Transverse colon (tissue), 4 donors: ENCODE data around the gene PLGRKT. TPM values are rescaled to one million over a fixed set of nuclear protein-coding genes. Genes with fewer than 3 reads are reported as not detected.

Experiments
- DNase-seq: peaks from one replicate; pipeline ENCODE4 v3.0.0-alpha.2; 2019
- H3K27ac ChIP-seq, 4 donors: fragments of 200-600 bp; sonication (generic); 2 replicates each; pipeline ENCODE4 v1.5.1; 2016 to 2018; ENCODE audit warnings: inconsistent platforms in 4 of 4
- H3K27me3 ChIP-seq: fragments of 200-600 bp; sonication (generic); 2 replicates; pipeline ENCODE4 v1.5.1; 2017; ENCODE audit warnings: inconsistent platforms
- H3K36me3 ChIP-seq, 4 donors: fragments of 200-600 bp; sonication (generic); 2 replicates each; pipeline ENCODE4 v1.5.1; 2017 to 2019; ENCODE audit warnings: inconsistent platforms in 4 of 4
- H3K4me1 ChIP-seq, 4 donors: fragments of 200-600 bp; sonication (generic); 2 replicates each; pipeline ENCODE4 v1.5.1; 2017 to 2020; ENCODE audit warnings: inconsistent platforms in 4 of 4
- H3K4me3 ChIP-seq, 4 donors: fragments of 200-600 bp; sonication (generic); 1 replicate in 1 of 4; 2 replicates in 3 of 4; pipeline versions ENCODE4 v1.5.1 to v1.6.1; 2017 to 2019; ENCODE audit warnings: inconsistent platforms in 4 of 4
- H3K9me3 ChIP-seq, 2 donors: fragments of 200-600 bp; sonication (generic); 2 replicates each; pipeline ENCODE4 v1.5.1; 2017 to 2019; ENCODE audit warnings: inconsistent platforms in 2 of 2
- EP300 ChIP-seq: sonication (generic); formaldehyde crosslinking; IDR thresholded peaks from one replicate; pipeline ENCODE4 v1.6.1; 2017; ENCODE audit warnings: antibody characterized with exemption, low read depth
- POLR2A ChIP-seq: fragments of 450-650 bp; IDR thresholded peaks from one replicate; pipeline ENCODE4 v1.6.1; 2016; ENCODE audit warnings: antibody characterized with exemption, mild to moderate bottlenecking, moderate library complexity
- POLR2AphosphoS5 ChIP-seq, 3 donors: sonication (generic); formaldehyde crosslinking; IDR thresholded peaks; one replicate each; pipeline ENCODE4 v1.6.1; 2016; ENCODE audit warnings: antibody characterized with exemption in 3 of 3
- WGBS, 2 donors: methylation state at CpG; one replicate each; pipeline ENCODE4 v1.1.5; 2018; ENCODE audit warnings: low coverage in 1 of 2; 5-methylcytosine and 5-hydroxymethylcytosine counted together
- in situ Hi-C, 4 donors: fragments of 200-750 bp; cut with MboI; loops; one replicate each; pipeline versions ENCODE4 v1.15.0 to v1.15.1; 2017; ENCODE audit warnings: low sequenced_read_pairs in 3 of 4, low pct_ligation_motif_present in 1 of 4, low pct_unique_long_range_greater_than_20kb in 1 of 4
- intact Hi-C: fragments of 100-400 bp; cut with DNase I; formaldehyde crosslinking; loops from one replicate; pipeline ENCODE4 v1.15.1; 2023; ENCODE audit warnings: low total_unique reads
- total RNA-seq, 4 donors: library from RNA; depleted of rRNA; stranded (reverse); fragments of >200 nt; gene quantifications; one replicate each; pipeline ENCODE4 v1.1.0, GENCODE V29; 2016
- TF ChIP-seq, protein P1 (sequence below), 5 experiments: fragments of 200-600 bp in 3 of 5; fragments of 450-650 bp in 2 of 5; sonication (generic) in 3 of 5; IDR thresholded peaks; 1 replicate in 2 of 5; 2 replicates in 3 of 5; pipeline ENCODE4 v1.5.1; 2016 to 2017; ENCODE audit warnings: antibody characterized with exemption in 5 of 5, inconsistent platforms in 3 of 5, mild to moderate bottlenecking in 2 of 5, moderate library complexity in 1 of 5

Gene PLGRKT
- total RNA-seq, 4 donors from 2014 or later, result 1.6 to 58.3 (median 16.5) TPM

DNA sequence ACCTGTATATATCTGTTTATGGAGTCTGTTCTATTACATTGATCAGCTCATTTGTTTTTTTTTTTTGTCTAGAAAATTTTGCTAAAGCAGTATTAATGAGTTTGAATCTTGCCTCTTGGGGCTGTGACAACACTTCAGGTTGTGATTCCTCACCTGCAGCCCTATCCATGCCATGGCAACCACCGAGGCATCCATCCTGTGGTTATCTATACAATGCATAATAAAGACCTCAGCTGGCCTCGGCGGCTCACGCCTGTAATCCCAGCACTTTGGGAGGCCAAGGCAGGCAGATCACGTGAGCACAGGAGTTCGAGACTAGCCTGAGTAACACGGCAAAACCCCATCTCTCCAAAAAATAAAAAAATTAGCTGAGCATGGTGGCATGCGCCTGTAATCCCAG lies 44.5 kb upstream of the PLGRKT start:
- WGBS, 2 donors, result 81 to 93% methylated on average over 5 to 8 of the region's 8 CpGs
- intact Hi-C loops, result no loop called here
- TF ChIP-seq, protein P1, sequence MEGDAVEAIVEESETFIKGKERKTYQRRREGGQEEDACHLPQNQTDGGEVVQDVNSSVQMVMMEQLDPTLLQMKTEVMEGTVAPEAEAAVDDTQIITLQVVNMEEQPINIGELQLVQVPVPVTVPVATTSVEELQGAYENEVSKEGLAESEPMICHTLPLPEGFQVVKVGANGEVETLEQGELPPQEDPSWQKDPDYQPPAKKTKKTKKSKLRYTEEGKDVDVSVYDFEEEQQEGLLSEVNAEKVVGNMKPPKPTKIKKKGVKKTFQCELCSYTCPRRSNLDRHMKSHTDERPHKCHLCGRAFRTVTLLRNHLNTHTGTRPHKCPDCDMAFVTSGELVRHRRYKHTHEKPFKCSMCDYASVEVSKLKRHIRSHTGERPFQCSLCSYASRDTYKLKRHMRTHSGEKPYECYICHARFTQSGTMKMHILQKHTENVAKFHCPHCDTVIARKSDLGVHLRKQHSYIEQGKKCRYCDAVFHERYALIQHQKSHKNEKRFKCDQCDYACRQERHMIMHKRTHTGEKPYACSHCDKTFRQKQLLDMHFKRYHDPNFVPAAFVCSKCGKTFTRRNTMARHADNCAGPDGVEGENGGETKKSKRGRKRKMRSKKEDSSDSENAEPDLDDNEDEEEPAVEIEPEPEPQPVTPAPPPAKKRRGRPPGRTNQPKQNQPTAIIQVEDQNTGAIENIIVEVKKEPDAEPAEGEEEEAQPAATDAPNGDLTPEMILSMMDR (IDR thresholded peaks at IDR 0.05), result no peak
- TF ChIP-seq POLR2A (no peak), EP300 (no peak), POLR2AphosphoS5 (IDR thresholded peaks at IDR 0.05) (no peak)
- no peak overlapping the region for H3K4me3 ChIP-seq
- no peaks in the 10 kb centered on the region for H3K9me3 ChIP-seq
- in situ Hi-C loops, result no loop called here
- no peak overlapping the region for H3K27ac ChIP-seq
- no peaks in the 10 kb centered on the region for H3K4me1 ChIP-seq
- H3K36me3 ChIP-seq, result no peaks in the 10 kb centered on the region
- H3K27me3 ChIP-seq, result no peaks in the 10 kb centered on the region
- no peak for DNase-seq

DNA sequence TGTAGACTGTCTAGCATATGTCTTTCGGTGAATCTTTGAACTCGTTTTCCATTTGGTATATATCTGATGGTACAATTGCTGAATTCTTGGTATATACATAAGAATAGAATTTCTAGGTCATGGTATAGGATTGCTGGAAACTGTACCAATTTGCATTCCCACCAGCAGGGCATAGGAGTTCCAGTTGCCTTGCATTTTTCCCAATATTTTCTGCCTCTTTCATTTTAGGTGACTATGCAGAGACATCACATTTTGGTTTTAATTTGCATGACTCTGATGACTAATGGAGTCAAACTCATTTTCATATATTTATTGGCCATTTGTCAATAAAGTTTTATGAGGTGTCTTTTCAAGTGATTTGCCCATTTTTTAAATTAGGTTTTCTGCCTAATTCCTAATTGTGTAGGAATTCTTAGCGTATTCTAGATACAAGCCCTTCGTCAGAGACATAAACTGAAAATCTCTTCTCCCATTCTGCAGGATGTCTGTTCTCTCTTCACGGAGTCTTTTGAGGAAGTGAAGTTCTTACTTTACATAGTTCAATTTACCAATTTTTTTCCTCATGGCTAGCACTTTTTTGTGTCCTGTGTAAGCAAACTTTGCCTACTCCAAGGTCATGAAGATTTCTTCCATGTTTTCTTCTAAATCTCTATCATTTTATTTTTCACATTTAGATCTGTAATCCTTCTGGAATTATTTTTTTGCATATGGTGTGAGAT lies 43.8 kb upstream of the PLGRKT start:
- WGBS, 2 donors, result 81 to 88% methylated on average over 5 of the region's 5 CpGs
- DNase-seq, result no peak
- Histone ChIP-seq H3K4me1 (no peaks in the 10 kb centered on the region), H3K9me3 (no peaks in the 10 kb centered on the region), H3K27me3 (no peaks in the 10 kb centered on the region), H3K4me3 (no peak overlapping the region), H3K27ac (no peak overlapping the region), H3K36me3 (no peaks in the 10 kb centered on the region)
- intact Hi-C loops, result no loop called here
- in situ Hi-C loops, result no loop called here
- TF ChIP-seq, protein P1 (IDR thresholded peaks at IDR 0.05), result no peak
- TF ChIP-seq POLR2A (no peak), EP300 (no peak), POLR2AphosphoS5 (IDR thresholded peaks at IDR 0.05) (no peak)

DNA sequence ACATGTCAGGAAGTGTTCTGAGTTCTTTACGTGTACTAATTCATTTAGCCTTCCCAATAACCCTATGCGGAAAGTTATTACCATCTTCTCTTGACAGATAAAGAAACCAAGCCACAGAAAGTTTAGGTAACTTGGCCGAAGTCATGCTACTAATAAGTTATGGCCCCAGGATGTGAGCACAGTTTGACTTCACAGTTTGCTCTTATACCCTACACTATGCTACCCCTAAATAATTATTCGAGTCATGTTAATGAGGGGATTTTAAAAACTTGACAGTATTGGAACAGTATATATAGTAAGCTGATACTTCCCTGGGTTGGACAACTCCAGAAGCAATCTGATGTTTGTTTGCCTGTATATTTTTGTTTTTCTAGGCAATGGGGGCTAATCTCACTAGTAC lies 43.2 kb upstream of the PLGRKT start:
- in situ Hi-C loops (no loop called here), intact Hi-C loops (no loop called here)
- WGBS, 2 donors, result 88% methylated on average over 4 of the region's 4 CpGs
- DNase-seq, result no peak
- no peak for TF ChIP-seq EP300
- TF ChIP-seq POLR2A, result no peak
- TF ChIP-seq POLR2AphosphoS5 (IDR thresholded peaks at IDR 0.05), result no peak
- TF ChIP-seq, protein P1 (IDR thresholded peaks at IDR 0.05), result no peak
- H3K4me1 ChIP-seq, result no peaks in the 10 kb centered on the region
- H3K4me3 ChIP-seq, result no peak overlapping the region
- no peaks in the 10 kb centered on the region for H3K9me3 ChIP-seq
- no peaks in the 10 kb centered on the region for H3K27me3 ChIP-seq
- H3K36me3 ChIP-seq, result no peaks in the 10 kb centered on the region
- H3K27ac ChIP-seq, result no peak overlapping the region

DNA sequence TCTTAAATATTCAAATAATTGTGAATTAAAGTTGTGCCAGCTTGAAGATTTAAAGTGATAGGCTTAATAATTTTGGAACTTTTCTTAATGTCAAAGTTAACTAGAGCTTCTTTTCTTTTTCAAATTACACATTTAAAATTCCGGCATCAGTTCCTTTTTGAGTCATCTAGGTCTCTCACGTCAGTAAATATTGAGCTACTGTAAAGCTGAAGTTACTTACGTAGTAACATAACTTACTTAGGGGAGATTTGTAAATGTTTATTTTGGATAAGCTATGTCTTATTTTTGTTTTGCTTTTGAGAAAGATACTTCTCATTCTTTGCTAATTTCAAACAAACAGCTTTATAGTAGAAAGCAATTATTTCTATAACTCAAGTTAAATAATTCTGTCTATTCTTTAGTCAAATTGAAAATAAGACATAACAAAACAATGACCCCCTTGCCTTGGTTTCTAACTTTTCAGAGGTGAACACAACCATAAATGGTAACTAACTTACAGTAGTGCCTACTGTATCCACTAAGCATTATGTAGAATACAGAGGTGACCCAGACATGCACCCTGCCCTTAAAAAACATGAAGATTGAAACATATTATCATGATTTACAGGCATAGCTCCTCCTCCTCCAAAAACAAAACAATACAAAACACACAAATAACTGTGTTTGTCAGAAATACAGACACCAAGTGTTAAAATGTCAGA lies 42.4 kb upstream of the PLGRKT start:
- H3K4me3 ChIP-seq, result no peak overlapping the region
- H3K27me3 ChIP-seq, result no peaks in the 10 kb centered on the region
- TF ChIP-seq, protein P1 (IDR thresholded peaks at IDR 0.05), result no peak
- no peak for TF ChIP-seq EP300
- TF ChIP-seq POLR2A, result no peak
- TF ChIP-seq POLR2AphosphoS5 (IDR thresholded peaks at IDR 0.05), result no peak
- intact Hi-C loops, result no loop called here
- WGBS, 2 donors, result 68 to 70% methylated on average over 3 of the region's 3 CpGs
- H3K27ac ChIP-seq, result no peak overlapping the region
- DNase-seq, result no peak
- H3K9me3 ChIP-seq, result no peaks in the 10 kb centered on the region
- no peaks in the 10 kb centered on the region for H3K4me1 ChIP-seq
- in situ Hi-C loops, result no loop called here
- H3K36me3 ChIP-seq, result no peaks in the 10 kb centered on the region
